A549 (cell line): ENCODE data around the gene TMEM82.

Experiments used
- SREBF2 ChIP-seq: fragments of 450-650 bp; IDR thresholded peaks from 2 replicates; pipeline ENCODE4 v1.6.1; 2014; ENCODE audit warnings: mild to moderate bottlenecking, moderate library complexity
- ZFP36 ChIP-seq: fragments of 450-650 bp; IDR thresholded peaks from 2 replicates; pipeline ENCODE4 v1.6.1; 2014; ENCODE audit warnings: borderline replicate concordance; ENCODE audit not compliant: partially characterized antibody

DNA sequence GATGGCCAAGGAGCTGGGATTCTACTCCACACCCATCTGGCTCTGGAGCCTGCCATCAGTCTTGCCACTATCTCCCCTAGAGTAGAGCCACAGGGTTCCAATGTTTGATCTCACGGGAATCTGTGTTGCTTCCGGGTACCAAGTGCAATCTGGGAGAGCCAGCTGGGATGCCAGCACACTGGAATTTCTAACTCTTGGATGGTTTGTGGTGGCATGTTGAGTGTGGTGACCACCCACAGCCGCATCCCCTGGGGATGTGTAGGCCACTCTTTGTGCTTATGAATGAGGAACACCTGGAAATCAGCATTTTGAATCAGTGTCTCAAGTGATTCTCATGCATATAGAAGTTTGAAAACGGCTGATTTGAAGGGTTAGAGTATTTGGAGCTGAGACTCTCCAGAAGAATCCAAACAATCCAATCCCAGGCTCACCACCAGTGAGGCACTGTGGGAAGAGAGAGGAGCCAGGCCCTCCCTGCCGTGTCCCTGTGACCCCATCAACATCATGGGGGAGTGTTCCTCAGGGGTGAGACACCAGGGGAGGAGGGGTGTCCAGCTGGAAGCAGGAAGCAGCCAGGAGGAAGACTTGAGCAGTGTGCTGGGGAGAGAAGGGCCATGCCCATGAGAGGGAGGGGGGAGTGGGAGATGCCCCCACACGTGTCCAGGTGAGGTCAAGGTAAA is 29.7 kb downstream of the TMEM82 start:
- TF ChIP-seq SREBF2 (no peak), ZFP36 (no peak)
